Measurements from ENCODE around the gene IFT52.

Gene IFT52

GRCh38 chr20:43694763-43695162 lies 104.0 kb downstream of the IFT52 start:
- H3K4me3 ChIP-seq (ENCODE audit: control insufficient read depth, low read depth, low read length), result no peak overlapping the region
- no peak for TF ChIP-seq CTCF (IDR thresholded peaks at IDR 0.05; ENCODE audit: control insufficient read depth, insufficient read depth, low read depth, low read length, missing control alignments)
- no peak for DNase-seq (ENCODE audit: low read depth)

GRCh38 chr20:43695571-43695970 lies 104.8 kb downstream of the IFT52 start:
- no peak overlapping the region for H3K4me3 ChIP-seq (ENCODE audit: control insufficient read depth, low read depth, low read length)
- DNase-seq (ENCODE audit: low read depth), result no peak
- no peak for TF ChIP-seq CTCF (IDR thresholded peaks at IDR 0.05; ENCODE audit: control insufficient read depth, insufficient read depth, low read depth, low read length, missing control alignments)

All from AG09309 (cell line).